ENCODE measurements around the gene ATP6V1F.
A peak's percentile ranks its signal among the peaks of the same experiment; 100 is the strongest.

The ATP6V1F gene

DNA sequence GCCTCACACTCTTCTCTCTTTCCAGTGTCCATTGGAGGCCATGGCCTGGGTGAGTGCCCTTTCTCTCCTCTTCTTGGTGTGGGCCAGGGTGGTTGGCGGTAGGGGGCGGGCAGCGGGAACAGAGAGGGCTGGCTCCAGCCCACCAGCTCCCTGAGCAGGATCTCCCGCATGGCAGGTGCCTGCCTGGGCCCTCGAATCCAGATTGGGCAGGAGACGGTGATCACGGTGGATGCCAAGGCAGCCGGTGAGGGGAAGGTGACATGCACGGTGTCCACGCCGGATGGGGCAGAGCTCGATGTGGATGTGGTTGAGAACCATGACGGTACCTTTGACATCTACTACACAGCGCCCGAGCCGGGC, 13.5 kb upstream of the ATP6V1F start:
- DNase-seq, result no peak

DNA sequence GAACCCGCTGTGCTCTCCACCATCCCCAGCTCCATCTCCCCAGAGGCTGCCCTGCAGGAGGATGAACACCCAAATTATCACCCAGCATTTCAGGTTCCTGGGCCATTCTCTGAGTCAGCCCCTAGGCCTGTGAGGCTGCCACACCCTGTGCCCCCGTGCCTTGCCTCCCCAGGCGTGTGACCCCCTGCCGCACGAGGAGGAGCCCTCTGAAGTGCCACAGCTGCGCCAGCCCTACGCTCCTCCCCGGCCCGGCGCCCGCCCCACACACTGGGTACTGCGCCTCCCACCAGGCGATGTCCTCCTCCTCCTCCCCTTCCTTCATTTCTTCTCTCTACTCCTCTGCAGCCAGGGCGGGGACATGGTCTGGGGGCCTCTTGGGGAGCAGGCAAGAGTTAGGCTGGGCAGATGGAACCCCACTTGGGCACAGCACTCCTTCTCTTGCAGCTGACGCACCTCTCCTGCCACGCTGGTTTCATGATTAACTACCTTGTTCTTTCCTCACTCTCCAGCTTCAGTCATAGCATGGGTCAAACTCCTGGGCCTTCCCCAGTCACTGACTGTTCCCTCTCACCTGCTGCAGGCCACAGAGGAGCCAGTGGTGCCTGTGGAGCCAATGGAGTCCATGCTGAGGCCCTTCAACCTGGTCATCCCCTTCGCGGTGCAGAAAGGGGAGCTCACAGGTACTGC, 12.7 kb upstream of the ATP6V1F start:
- DNase-seq, result no peak

- DNase-seq, result no peak
Observed at GRCh38 chr7:128852537-128853254, 10.0 kb upstream of the ATP6V1F start.

DNA sequence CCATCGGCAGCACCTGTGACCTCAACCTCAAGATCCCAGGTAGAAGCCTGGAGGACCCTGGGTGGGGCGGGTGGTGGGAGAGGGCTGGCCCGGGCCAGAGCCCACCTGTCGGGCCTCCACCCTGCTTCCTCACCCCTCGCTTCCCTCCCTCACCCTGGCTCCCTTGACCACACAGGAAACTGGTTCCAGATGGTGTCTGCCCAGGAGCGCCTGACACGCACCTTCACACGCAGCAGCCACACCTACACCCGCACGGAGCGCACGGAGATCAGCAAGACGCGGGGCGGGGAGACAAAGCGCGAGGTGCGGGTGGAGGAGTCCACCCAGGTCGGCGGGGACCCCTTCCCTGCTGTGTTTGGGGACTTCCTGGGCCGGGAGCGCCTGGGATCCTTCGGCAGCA, 8.9 kb upstream of the ATP6V1F start:
- no peak for DNase-seq

GRCh38 chr7:128854396-128854795, 8.3 kb upstream of the ATP6V1F start:
- DNase-seq, result no peak

DNA sequence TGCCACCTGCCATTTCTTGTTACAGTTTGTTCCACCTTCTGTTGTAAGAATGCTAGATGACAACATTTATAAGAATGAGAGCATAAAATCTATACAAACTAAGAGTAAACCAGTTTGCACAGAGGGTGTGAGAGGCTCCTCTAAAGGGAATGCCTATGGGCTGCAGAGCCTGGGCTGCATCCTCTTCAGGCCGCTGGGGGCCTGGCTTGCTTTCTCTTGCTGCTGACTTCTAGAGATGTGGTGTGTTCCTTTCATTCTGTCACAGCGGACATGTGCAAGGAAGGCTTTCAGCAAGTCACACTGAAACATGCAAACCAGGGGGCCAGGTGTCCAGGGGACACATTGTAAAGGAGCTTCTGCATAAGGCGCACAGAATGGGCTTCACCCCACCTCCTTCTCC, 7.1 kb upstream of the ATP6V1F start:
- no peak for DNase-seq

DNA sequence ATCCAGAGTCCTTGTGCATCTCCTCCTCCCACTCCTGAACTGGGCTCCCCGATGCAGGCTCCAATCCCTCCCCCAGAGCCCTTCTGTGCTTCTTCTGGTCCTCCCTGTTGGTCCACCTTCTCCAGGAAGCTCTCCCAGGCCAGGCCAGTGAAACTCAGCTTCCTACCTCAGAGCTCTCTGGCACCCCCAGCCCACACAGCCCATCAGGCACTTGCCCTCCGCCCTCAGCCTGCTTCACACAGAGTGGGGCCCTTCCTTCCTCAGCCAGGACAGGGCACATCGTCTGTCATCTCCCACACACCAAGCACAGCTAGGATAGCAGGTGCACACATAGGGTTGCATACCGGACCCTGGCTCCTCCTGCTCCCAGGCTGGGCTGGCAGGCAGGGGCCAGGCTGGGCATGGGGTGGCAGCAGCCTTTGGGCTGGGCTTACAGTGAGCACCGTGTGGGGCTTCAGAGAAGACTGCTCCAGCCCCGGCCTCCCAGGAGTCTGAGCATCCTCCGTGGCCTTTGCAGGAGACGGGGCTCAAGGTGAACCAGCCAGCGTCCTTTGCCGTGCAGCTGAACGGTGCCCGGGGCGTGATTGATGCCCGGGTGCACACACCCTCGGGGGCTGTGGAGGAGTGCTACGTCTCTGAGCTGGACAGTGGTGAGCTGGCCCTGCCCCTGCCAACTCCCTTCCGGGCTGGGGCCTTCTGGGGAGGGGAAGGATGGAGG, 6.5 kb upstream of the ATP6V1F start:
- no peak for DNase-seq

DNA sequence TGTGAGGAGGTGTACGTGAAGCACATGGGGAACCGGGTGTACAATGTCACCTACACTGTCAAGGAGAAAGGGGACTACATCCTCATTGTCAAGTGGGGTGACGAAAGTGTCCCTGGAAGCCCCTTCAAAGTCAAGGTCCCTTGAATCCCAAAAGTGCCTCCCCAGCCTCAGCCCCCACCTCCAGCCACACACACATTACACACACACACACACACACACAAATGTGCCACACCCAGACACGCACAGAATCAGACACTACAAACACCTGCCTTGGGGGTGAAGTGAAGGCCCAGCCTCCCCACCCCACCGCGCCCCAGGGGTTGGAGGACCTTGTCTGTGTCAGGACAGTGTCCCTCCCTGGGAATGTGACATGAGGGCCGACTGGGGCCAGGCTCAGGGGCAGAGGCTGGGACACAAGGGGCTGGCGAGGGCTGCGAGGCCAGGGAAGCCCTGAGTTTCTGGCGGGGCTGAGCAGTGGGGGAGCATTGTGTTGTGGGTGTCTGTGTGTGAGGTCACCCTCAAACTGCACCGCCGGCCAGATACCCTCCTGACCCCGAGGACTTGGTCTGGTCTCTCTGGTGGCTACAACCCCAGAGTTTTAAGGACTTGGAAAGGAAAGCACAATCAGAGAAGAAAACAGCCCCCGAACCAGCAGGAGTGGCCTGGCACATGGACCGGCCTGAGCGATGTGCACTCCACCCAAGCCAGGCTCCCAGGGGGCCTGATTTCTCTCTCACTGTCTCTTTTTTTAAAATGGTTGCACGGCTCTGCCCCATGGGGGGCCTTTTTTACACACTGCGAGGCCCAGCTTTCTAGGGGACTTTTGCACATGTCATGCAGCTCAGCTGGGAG, 4.0 kb upstream of the ATP6V1F start:
- no peak for DNase-seq

DNA sequence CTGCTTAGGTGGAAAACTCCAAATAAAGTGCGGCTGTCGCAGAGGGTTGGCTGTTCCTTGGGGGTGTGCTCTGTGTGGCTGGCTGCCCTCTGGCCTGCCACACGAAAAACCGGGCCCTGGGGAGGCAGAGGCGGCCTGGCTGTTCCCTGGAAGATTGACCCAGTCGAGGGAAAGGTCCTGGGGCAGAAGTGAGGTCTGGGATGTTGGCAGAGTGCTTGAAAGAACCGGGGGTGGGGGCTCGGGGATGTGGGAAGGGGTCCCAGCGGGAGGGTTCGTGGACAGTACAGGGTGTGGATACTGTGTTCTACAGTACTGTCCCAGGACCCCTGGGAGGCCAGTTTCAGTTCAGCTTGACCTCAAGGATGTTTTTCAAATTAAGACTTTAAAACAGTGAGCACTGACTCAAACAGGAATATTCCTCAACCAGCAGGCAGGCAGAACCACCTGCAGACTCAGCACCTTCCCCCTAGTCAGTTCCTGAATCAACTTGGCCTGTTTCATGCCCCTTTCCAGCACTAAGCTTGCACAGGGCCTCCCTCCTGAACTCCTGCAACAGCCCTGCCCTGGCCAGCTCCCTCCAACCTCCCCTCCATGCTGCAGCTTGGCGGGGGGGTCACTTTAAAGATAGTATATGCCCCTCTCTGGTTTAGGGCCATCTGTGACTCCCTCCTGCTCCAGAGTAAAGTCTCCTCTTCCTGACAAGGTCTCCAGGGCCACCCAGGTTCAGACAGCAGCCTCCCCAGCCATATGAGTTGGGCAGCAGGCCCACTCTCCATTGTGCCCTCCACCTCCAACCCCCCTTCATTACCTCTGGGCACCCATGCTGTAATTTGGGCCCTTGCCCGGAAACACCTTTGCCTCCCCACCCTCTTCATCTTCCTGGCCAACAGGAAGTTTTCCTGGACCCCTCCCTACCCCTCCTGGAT, 3.2 kb upstream of the ATP6V1F start:
- no peak for DNase-seq

GRCh38 chr7:128860158-128861073, 2.2 kb upstream of the ATP6V1F start:
- DNase-seq, result no peak

DNA sequence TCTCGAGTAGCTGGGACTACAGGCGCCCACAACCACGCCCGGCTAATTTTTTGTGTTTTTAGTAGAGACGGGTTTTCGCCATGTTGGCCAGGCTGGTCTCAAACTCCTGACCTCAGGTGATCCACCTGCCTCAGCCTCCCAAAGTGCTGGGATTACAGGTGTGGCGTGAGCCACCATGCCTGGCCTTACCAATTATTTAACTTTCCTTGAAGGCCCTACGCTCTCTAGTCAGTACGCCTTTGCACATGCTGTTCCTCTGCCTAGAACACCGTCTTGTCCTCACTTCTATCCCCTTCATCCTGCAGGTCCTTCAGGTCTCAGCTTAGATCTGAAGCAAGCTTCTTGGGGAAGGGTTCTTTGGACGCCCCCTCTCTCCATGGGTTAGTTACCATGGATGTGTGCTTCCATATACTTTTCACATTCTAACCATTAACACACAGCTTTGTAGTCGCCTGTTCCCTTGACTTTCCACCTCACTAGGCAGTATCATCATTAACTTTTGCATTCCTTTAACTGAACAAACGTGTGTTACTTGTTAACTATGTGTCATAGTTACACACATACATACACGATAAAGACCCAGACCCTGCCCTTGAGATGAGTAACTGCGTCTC, 592 bp upstream of the ATP6V1F start:
- DNase-seq, result no peak

GRCh38 chr7:128863433-128863989, 855 bp downstream of the ATP6V1F start:
- DNase-seq, result peak; percentile 60

DNA sequence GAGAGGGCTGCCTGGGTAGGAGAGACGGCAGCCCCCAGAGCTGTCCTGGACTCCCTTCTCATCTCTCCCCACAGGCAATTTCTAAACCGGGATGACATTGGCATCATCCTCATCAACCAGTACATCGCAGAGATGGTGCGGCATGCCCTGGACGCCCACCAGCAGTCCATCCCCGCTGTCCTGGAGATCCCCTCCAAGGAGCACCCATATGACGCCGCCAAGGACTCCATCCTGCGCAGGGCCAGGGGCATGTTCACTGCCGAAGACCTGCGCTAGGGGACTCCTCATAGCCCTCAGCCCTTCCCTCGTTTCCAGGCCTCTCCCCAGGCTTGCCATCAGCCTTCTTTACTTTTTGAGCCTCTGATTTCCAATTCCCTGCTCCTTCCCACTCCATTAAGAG, 2.6 kb downstream of the ATP6V1F start:
- no peak for DNase-seq

DNA sequence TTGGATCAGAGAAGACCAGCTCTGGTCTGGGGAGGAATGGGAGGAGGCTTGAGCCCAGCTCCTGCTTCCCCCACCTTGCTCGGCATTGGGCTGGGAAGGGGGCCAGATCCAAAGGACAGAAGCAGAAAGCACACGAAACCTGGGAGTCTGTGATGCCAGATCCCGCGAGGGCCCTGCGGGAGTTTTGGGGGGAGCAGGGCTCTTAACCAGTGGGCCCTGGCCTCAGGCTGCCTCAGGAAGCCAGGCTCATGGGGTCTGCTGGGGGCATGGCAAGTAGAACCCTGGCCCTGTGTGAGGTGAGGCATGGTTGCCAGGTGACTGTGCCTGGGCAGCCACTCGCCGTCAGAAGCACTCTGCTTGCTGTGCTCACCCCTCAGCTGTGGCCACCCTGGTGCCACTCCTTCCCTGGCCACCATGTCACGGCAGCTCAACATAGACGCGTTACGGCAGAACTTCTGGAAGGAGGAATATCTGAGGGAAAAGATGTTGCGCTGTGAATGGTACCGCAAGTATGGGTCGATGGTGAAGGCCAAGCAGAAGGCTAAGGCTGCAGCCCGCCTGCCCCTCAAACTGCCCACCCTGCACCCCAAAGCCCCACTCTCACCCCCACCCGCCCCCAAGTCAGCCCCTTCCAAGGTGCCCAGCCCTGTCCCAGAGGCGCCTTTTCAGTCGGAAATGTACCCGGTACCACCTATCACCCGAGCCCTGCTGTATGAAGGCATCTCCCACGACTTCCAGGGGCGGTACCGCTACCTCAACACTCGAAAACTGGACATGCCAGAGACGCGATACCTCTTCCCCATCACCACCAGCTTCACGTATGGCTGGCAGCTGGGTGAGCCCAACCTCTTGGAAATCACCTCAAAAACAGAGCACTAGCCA, 3.6 kb downstream of the ATP6V1F start:
- DNase-seq, result no peak

GRCh38 chr7:128867241-128867640, 4.6 kb downstream of the ATP6V1F start:
- no peak for DNase-seq

- no peak for DNase-seq
Observed at GRCh38 chr7:128867842-128868623, 5.4 kb downstream of the ATP6V1F start.

DNA sequence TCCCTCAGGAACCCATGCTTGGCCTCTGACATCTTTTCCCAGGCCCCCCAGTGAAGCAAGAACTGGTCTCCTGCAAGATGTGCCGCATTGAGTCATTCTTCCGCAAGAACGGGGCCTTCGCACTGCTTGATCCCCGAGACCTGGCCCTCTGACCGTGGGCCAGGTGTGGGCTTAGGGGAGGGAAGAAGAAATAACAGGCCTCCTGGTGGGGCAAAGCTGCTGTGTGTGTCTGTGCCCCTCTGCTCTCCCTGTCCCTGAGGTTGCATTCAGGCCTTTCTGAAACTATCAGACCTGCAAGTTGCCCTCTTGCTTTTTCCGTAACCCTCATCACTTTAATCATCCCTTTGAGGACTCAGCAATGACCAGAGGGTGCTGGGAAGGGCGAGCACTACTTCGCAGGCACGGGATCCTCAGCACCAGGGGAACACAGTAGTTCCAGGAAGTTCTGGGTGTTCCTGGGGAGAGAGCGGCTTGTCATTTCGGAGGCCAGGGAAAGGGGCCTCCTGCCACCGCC, 6.0 kb downstream of the ATP6V1F start:
- no peak for DNase-seq
